Pancreas (tissue), 10 donors: ENCODE data around the gene EVC. TPM values are rescaled to one million over a fixed set of nuclear protein-coding genes. Genes with fewer than 3 reads are reported as not detected.

Experiments used
- ATAC-seq, 4 donors: fragments of 200-7000 bp; cut with Tn5 transposase; one replicate each; pipeline versions ENCODE4 v1.8.0 to v1.9.1; 2020; ENCODE audit warnings: mild to moderate bottlenecking in 4 of 4, moderate library complexity in 4 of 4
- DNase-seq, 6 donors: peaks; one replicate each; pipeline ENCODE4 v3.0.0-alpha.2; 2020
- FAIRE-seq: peaks from 2 replicates; lab custom pipeline; 2012; peaks lifted over from hg19 to GRCh38; lab: Jason Lieb, UNC
- H3K27ac ChIP-seq, 4 donors: fragments of 200-600 bp; sonication (generic); 1 replicate in 3 of 4; 2 replicates in 1 of 4; pipeline versions ENCODE4 v1.5.0 to v1.8.0; 2020
- H3K27me3 ChIP-seq, 4 donors: fragments of 200-600 bp; one replicate each; pipeline ENCODE4 v1.8.0; 2021
- H3K36me3 ChIP-seq, 3 donors: fragments of 200-600 bp; sonication (generic) in 1 of 3; one replicate each; pipeline versions ENCODE4 v1.5.0 to v1.8.0; 2020 to 2021
- H3K4me1 ChIP-seq, 3 donors: fragments of 200-600 bp; one replicate each; pipeline ENCODE4 v1.8.0; 2021
- H3K4me3 ChIP-seq, 4 donors: fragments of 200-600 bp; sonication (generic) in 2 of 4; one replicate each; pipeline versions ENCODE4 v1.5.0 to v1.8.0; 2020 to 2021
- H3K9me3 ChIP-seq, 4 donors: fragments of 200-600 bp; one replicate each; pipeline ENCODE4 v1.8.0; 2021
- WGBS, 2 donors: extraction: QIAGEN DNeasy Blood & Tissue Kit; methylation state at CpG; one replicate each; pipeline ENCODE4 v1.1.7; 2013; 5-methylcytosine and 5-hydroxymethylcytosine counted together
- intact Hi-C, 3 donors: fragments of 100-400 bp; cut with DNase I; formaldehyde crosslinking; loops; one replicate each; pipeline versions ENCODE4 v1.11.1 to v1.14.2; 2022
- polyA plus RNA-seq, 2 donors: library from polyadenylated mRNA; stranded (reverse); fragments of 200-250 nt; gene quantifications; one replicate each; pipeline ENCODE4 v1.2.3, GENCODE V29; 2013
- total RNA-seq, 6 donors: library from RNA; stranded (reverse); fragmentation: NEBNext Ultra II Directional in 4 of 6; extraction: Animal tissue kit (Norgen Biotek cat#: 25700) in 4 of 6; gene quantifications; one replicate each; pipeline versions ENCODE4 v1.2.1 to v1.2.4, GENCODE V29; 2021 to 2023
- TF ChIP-seq, protein P1 (sequence below), 4 donors: fragments of 200-600 bp; sonication (generic) in 3 of 4; IDR thresholded peaks; one replicate each; pipeline versions ENCODE4 v1.5.0 to v1.8.0; 2021; ENCODE audit warnings: antibody characterized with exemption in 4 of 4
- donor health status: healthy with polysubstance abuse.
- donor health status: DM: no; HTN: no; CAD: no; lungs with moderate emphysema.
- donor health status: DM: no; HTN: no; CAD: no.
- donor health status: control.
- donor health status: control.
- donor health status: Bipolar disorder and iron deficiency.
- donor health status: DM: yes; HTN: yes; CAD: no.
- donor health status: DM: no; HTN: no; CAD: no.
- donor health status: DM: no; HTN: no; CAD: no.
- donor health status: DM: yes; HTN: yes; CAD: no.

Gene EVC
- total and polyA plus RNA-seq, 8 donors, result 2.8 to 17.8 (median 11.9) TPM

DNA sequence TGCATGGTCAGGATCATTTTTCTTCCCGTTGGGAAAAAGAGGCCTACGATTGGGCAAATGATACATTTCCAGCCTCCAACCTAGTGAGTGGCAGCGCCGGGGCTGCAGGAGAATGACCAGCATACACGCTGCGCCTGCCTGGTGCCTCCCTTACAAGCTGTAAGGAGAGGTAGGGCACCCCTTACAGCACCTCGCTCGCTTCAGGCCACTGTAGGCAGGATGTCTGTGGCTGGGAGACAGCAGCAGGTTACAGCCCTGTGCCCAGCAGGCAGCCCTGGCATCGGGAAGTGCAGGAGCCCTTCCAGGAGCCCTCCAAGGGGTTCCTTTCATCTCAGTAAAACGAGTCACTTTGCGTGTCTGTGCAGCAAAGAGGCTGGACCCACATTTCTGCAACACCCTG, 88.4 kb downstream of the EVC start:
- 86 to 88% methylated on average over 11 of the region's 11 CpGs for WGBS, 2 donors
- Histone ChIP-seq H3K9me3 (no peaks in the 10 kb centered on the region), H3K4me1 (no peaks in the 10 kb centered on the region), H3K4me3 (no peak overlapping the region), H3K27ac (no peak overlapping the region), H3K27me3 (no peaks in the 10 kb centered on the region), H3K36me3 (peaks cover 0 to 28% (median 2%) of the 10 kb centered on the region in 3 donors)
- ATAC-seq, result no peak
- TF ChIP-seq, protein P1, sequence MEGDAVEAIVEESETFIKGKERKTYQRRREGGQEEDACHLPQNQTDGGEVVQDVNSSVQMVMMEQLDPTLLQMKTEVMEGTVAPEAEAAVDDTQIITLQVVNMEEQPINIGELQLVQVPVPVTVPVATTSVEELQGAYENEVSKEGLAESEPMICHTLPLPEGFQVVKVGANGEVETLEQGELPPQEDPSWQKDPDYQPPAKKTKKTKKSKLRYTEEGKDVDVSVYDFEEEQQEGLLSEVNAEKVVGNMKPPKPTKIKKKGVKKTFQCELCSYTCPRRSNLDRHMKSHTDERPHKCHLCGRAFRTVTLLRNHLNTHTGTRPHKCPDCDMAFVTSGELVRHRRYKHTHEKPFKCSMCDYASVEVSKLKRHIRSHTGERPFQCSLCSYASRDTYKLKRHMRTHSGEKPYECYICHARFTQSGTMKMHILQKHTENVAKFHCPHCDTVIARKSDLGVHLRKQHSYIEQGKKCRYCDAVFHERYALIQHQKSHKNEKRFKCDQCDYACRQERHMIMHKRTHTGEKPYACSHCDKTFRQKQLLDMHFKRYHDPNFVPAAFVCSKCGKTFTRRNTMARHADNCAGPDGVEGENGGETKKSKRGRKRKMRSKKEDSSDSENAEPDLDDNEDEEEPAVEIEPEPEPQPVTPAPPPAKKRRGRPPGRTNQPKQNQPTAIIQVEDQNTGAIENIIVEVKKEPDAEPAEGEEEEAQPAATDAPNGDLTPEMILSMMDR (IDR thresholded peaks at IDR 0.05), result no peak
- no peak for DNase-seq
- FAIRE-seq, result no peak
- intact Hi-C loops, result no loop called here

DNA sequence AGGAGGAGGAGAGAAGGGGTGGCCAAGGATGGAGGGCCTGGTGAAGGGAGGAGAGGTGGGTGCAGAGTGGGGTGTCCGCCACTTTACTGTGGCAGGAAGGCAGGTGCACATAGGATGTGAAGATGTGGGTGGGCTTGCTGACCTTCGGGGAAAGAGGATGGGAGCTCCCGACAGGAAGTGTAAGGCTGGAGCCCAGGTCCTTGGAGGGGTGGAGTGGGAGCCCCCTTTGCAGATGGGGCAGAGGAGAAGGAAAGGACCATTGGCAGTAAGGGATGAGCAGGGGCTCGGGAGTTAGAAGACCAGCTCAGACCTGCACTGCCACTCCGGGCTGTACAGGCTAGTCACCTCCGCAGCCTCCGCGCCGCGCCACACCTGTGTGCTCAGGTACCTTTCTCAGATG, 89.5 kb downstream of the EVC start:
- intact Hi-C loops, result no loop called here
- FAIRE-seq (no peak), DNase-seq (no peak), ATAC-seq (no peak)
- TF ChIP-seq, protein P1 (IDR thresholded peaks at IDR 0.05), result no peak
- H3K27me3 ChIP-seq, result no peaks in the 10 kb centered on the region
- H3K4me1 ChIP-seq, result no peaks in the 10 kb centered on the region
- H3K36me3 ChIP-seq, result peaks cover 0 to 24% (median 2%) of the 10 kb centered on the region in 3 donors
- WGBS, 2 donors, result 90 to 91% methylated on average over 10 of the region's 10 CpGs
- no peak overlapping the region for H3K27ac ChIP-seq
- no peak overlapping the region for H3K4me3 ChIP-seq
- H3K9me3 ChIP-seq, result no peaks in the 10 kb centered on the region

DNA sequence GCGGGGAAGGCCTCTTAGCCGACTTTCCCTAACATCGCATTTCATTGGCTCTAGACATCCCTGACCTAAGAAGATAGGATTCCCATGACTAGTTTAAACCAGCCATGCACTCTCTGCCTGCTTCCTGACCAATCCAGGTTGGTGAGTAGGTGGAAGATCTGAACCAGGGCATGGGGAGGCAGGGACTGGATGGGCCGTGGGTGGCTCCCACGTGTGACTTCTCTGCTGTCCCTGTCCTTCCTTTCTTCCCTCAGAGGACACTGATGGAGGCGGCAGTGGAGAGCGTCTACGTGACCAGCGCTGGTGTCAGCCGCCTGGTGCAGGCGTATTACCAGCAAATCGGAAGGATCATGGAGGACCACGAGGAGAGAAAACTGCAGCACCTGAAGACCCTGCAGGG, 90.7 kb downstream of the EVC start:
- intact Hi-C loops, result no loop called here

DNA sequence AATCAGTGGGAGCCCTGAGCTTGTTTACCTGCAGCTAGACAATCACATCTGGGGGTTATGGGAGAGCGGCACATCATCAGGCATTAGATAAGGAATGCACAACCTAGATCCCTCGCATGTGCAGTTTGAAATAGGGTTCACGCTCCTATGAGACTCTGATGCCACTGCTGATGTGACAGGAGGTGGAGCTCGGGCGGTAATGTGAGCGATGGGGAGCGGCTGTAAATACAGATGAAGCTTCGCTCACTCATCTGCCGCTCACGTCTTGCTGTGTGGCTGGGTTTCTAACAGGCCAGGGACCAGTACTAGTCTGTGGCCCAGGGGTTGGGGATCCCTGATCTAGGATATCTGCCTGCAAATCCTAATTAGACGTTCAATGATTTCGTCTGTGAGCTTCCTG, 91.6 kb downstream of the EVC start:
- H3K9me3 ChIP-seq, result no peaks in the 10 kb centered on the region
- ATAC-seq, result no peak
- no peaks in the 10 kb centered on the region for H3K4me1 ChIP-seq
- 90 to 94% methylated on average over 12 of the region's 12 CpGs for WGBS, 2 donors
- TF ChIP-seq, protein P1 (IDR thresholded peaks at IDR 0.05), result no peak
- DNase-seq, result no peak
- H3K27ac ChIP-seq, result no peak overlapping the region
- no peak overlapping the region for H3K4me3 ChIP-seq
- intact Hi-C loops, result no loop called here
- peaks cover 0 to 14% (median 0%) of the 10 kb centered on the region in 3 donors for H3K36me3 ChIP-seq
- no peaks in the 10 kb centered on the region for H3K27me3 ChIP-seq
- no peak for FAIRE-seq

More for the DNA sequence above, 90.7 kb downstream of the EVC start:
- Histone ChIP-seq H3K9me3 (no peaks in the 10 kb centered on the region), H3K27ac (no peak overlapping the region), H3K27me3 (no peaks in the 10 kb centered on the region), H3K36me3 (peaks cover 0 to 21% (median 2%) of the 10 kb centered on the region in 3 donors), H3K4me3 (no peak overlapping the region), H3K4me1 (no peaks in the 10 kb centered on the region)
- TF ChIP-seq, protein P1 (IDR thresholded peaks at IDR 0.05), result no peak
- 89 to 91% methylated on average over 13 of the region's 13 CpGs for WGBS, 2 donors
- FAIRE-seq, result no peak
- no peak for ATAC-seq
- no peak for DNase-seq

DNA sequence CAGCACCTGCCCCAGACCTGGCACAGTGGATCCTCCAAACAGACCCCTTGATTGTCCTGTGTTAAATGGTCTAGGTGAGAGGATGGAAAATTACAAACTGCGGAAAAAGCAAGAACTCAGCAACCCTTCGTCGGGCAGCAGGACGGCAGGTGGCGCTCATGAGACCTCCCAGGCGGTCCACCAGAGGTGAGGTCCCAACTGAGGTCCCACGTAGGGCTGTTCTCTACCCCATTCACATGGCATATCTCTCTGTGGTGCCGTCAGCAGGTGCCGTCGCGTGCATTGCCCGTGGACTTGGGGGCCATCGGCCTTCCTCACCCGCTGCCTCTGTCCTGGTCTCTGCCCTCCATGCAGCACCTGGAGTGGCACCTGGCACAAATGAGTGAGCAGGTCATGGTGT, 93.7 kb downstream of the EVC start:
- peaks cover 0 to 22% (median 0%) of the 10 kb centered on the region in 3 donors for H3K36me3 ChIP-seq
- WGBS, 2 donors, result 93 to 94% methylated on average over 14 of the region's 14 CpGs
- TF ChIP-seq, protein P1 (IDR thresholded peaks at IDR 0.05), result no peak
- intact Hi-C loops, result no loop called here
- DNase-seq (no peak), ATAC-seq (no peak), FAIRE-seq (no peak)
- H3K4me1 ChIP-seq, result no peaks in the 10 kb centered on the region
- H3K27ac ChIP-seq, result no peak overlapping the region
- no peaks in the 10 kb centered on the region for H3K27me3 ChIP-seq
- H3K9me3 ChIP-seq, result no peaks in the 10 kb centered on the region
- H3K4me3 ChIP-seq, result no peak overlapping the region
